HepG2 (cell line): ENCODE measurements around the gene ADGRD1. TPM values are rescaled to one million over a fixed set of nuclear protein-coding genes. Genes with fewer than 3 reads are reported as not detected.

Experiments used
- ATAC-seq: fragments of 200-7000 bp; cut with Tn5 transposase; 3 replicates; pipeline ENCODE4 v1.9.1; 2020; ENCODE audit warnings: mild to moderate bottlenecking, moderate library complexity
- BruUV-seq: library from RNA; stranded (reverse); fragments of 400-500 nt; replicated peaks from 2 replicates; lab custom pipeline; 2021; lab: Mats Ljungman, UMichigan
- CTCF ChIA-PET: fragments of 300-600 bp; formaldehyde crosslinking; extraction: SDS; loops from one replicate; lab custom pipeline; 2021; ENCODE audit warnings: low total read pairs, inconsistent platforms, low intra/inter-chr PET ratio; lab: Yijun Ruan, JAX
- POLR2A ChIA-PET: fragments of 350-600 bp; sonication (Branson Sonifier 250); formaldehyde crosslinking; loops from one replicate; lab custom pipeline; 2020; ENCODE audit warnings: antibody characterized with exemption, inconsistent platforms; lab: Yijun Ruan, JAX
- DNase-seq: peaks from one replicate; pipeline ENCODE4 v3.0.0-alpha.2; 2015; ENCODE audit warnings: low spot score
- FAIRE-seq: peaks from 3 replicates; lab custom pipeline; 2011; peaks lifted over from hg19 to GRCh38; lab: Jason Lieb, UNC
- H2AFZ ChIP-seq: one replicate; pipeline ENCODE4 v1.6.1; 2011; ENCODE audit warnings: low read length, inconsistent platforms
- H3K27ac ChIP-seq: fragments of 300-600 bp; 3 replicates; pipeline ENCODE4 v1.8.0; 2011; ENCODE audit warnings: mixed run types, mild to moderate bottlenecking, mixed read lengths, low read length, inconsistent platforms; ENCODE audit not compliant: insufficient read depth; ENCODE audit errors: extremely low read length
- H3K27me3 ChIP-seq, 2 experiments: fragments of 200-600 bp in 1 of 2; 2 replicates in 1 of 2; 3 replicates in 1 of 2; pipeline versions ENCODE4 v1.6.0 to v1.8.0; 2011; ENCODE audit warnings: low read length in 2 of 2, mild to moderate bottlenecking in 2 of 2, moderate library complexity in 2 of 2, inconsistent platforms in 1 of 2; ENCODE audit not compliant: insufficient read depth in 2 of 2, control insufficient read depth in 1 of 2
- H3K36me3 ChIP-seq, 2 experiments: fragments of 200-600 bp in 1 of 2; replicated peaks in 1 of 2; 2 replicates in 1 of 2; 3 replicates in 1 of 2; pipeline versions ENCODE4 v1.5.1 to v1.8.0; 2011; ENCODE audit warnings: low read length in 2 of 2, inconsistent platforms in 1 of 2; ENCODE audit not compliant: insufficient read depth in 2 of 2, control insufficient read depth in 1 of 2
- H3K4me1 ChIP-seq: 2 replicates; pipeline ENCODE4 v1.5.1; 2012; ENCODE audit warnings: low read length, inconsistent platforms; ENCODE audit not compliant: insufficient read depth
- H3K4me2 ChIP-seq: 2 replicates; pipeline ENCODE4 v1.6.0; 2011; ENCODE audit warnings: low read depth, low read length, inconsistent platforms
- H3K4me3 ChIP-seq, 3 experiments: fragments of 200-600 bp in 1 of 3; sonication (generic), shearing (Covaris generic) in 1 of 3; replicated peaks in 1 of 3; 2 replicates each; pipeline ENCODE4 v1.5.1; 2011 to 2016; ENCODE audit warnings: low read length in 3 of 3, inconsistent platforms in 2 of 3, low read depth in 2 of 3, mild to moderate bottlenecking in 2 of 3, control low read depth in 1 of 3, mixed read lengths in 1 of 3; ENCODE audit not compliant: insufficient read depth in 1 of 3
- H3K79me2 ChIP-seq: one replicate; pipeline ENCODE4 v1.6.1; 2011; ENCODE audit warnings: low read length, inconsistent platforms; ENCODE audit not compliant: insufficient read depth
- H3K9ac ChIP-seq: 2 replicates; pipeline ENCODE4 v1.6.0; 2011; ENCODE audit warnings: mild to moderate bottlenecking, low read depth, low read length, inconsistent platforms; ENCODE audit not compliant: insufficient read depth
- H3K9me3 ChIP-seq: 2 replicates; pipeline ENCODE4 v1.5.1; 2012; ENCODE audit warnings: mild to moderate bottlenecking, low read length
- H4K20me1 ChIP-seq: 2 replicates; pipeline ENCODE4 v1.6.0; 2011; ENCODE audit warnings: inconsistent platforms, mild to moderate bottlenecking, low read length, moderate library complexity; ENCODE audit not compliant: insufficient read depth
- CHD4 ChIP-seq: fragments of 200-600 bp; sonication (generic); IDR thresholded peaks from 2 replicates; pipeline ENCODE4 v1.7.0; 2017; ENCODE audit warnings: mild to moderate bottlenecking, low read length, borderline replicate concordance
- IRF2 ChIP-seq: IDR thresholded peaks from 2 replicates; pipeline ENCODE4 v1.6.1; 2018; ENCODE audit warnings: missing genetic modification reagents, missing compliant biosample characterization
- KDM2A ChIP-seq: sonication (generic); formaldehyde crosslinking; IDR thresholded peaks from 2 replicates; pipeline ENCODE4 v1.4.0; 2020; ENCODE audit warnings: low read depth, missing genetic modification reagents, borderline replicate concordance
- PAWR ChIP-seq: sonication (generic); formaldehyde crosslinking; IDR thresholded peaks from 2 replicates; pipeline ENCODE4 v1.4.0; 2020; ENCODE audit warnings: missing genetic modification reagents, mild to moderate bottlenecking, borderline replicate concordance
- PPARG ChIP-seq: conservative IDR thresholded peaks from 2 replicates; pipeline ENCODE4 v1.6.1; 2016; ENCODE audit warnings: missing biosample characterization, missing genetic modification reagents
- RCOR2 ChIP-seq: IDR thresholded peaks from 2 replicates; pipeline ENCODE4 v1.6.1; 2016; ENCODE audit warnings: missing biosample characterization, missing genetic modification reagents
- ZBTB8A ChIP-seq: sonication (generic); formaldehyde crosslinking; IDR thresholded peaks from 2 replicates; pipeline ENCODE4 v1.4.0; 2020; ENCODE audit warnings: mild to moderate bottlenecking, low read depth, missing genetic modification reagents, borderline replicate concordance
- ZNF124 ChIP-seq: sonication (generic); formaldehyde crosslinking; IDR thresholded peaks from 2 replicates; pipeline ENCODE4 v1.4.0; 2020; ENCODE audit warnings: missing genetic modification reagents
- ZNF138 ChIP-seq: sonication (generic); formaldehyde crosslinking; IDR thresholded peaks from 2 replicates; pipeline ENCODE4 v1.5.0; 2020; ENCODE audit warnings: mild to moderate bottlenecking, low read depth, missing genetic modification reagents
- ZNF549 ChIP-seq: sonication (generic); formaldehyde crosslinking; IDR thresholded peaks from 2 replicates; pipeline ENCODE4 v1.5.0; 2020; ENCODE audit warnings: missing genetic modification reagents
- ZNF550 ChIP-seq: sonication (generic); formaldehyde crosslinking; IDR thresholded peaks from 2 replicates; pipeline ENCODE4 v1.4.0; 2020; ENCODE audit warnings: mild to moderate bottlenecking, missing genetic modification reagents, borderline replicate concordance
- ZNF614 ChIP-seq: IDR thresholded peaks from 2 replicates; pipeline ENCODE4 v1.6.1; 2018; ENCODE audit warnings: missing biosample characterization, missing genetic modification reagents, inconsistent platforms, borderline replicate concordance
- ZNF737 ChIP-seq: sonication (generic); formaldehyde crosslinking; IDR thresholded peaks from 2 replicates; pipeline ENCODE4 v1.5.0; 2020; ENCODE audit warnings: missing genetic modification reagents, mild to moderate bottlenecking, borderline replicate concordance
- WGBS: methylation state at CpG from one replicate; pipeline ENCODE4 v1.1.6; 2017; ENCODE audit warnings: low lambda C conversion rate; 5-methylcytosine and 5-hydroxymethylcytosine counted together
- in situ Hi-C: cut with HindIII; loops from 2 replicates; pipeline ENCODE4 v1.10.0; 2017; ENCODE audit warnings: low pct_unique_long_range_greater_than_20kb; ENCODE audit not compliant: extremely low pct_ligation_motif_present
- intact Hi-C: fragments of 100-400 bp; cut with micrococcal nuclease; formaldehyde crosslinking; loops from one replicate; pipeline ENCODE4 v1.10.0; 2022; ENCODE audit not compliant: unreplicated experiment
- polyA plus RNA-seq, 8 experiments: library from polyadenylated mRNA; depleted of rRNA in 3 of 8; stranded (reverse) in 7 of 8; unstranded in 1 of 8; fragments of >200 nt; fragmentation: Illumina TruSeq in 4 of 8; extraction: Trizol in 4 of 8; gene quantifications; 2 replicates each; pipeline versions ENCODE4 v1.2.1 to v1.2.3, GENCODE V29; 2011 to 2016; ENCODE audit warnings: low read depth in 4 of 8, missing spikeins in 1 of 8, mixed read lengths in 1 of 8; ENCODE audit not compliant: insufficient read depth in 1 of 8
- total RNA-seq, 5 experiments: library from RNA; depleted of rRNA; stranded (reverse); fragments of >200 nt; fragmentation: Illumina TruSeq; extraction: Trizol; gene quantifications; 2 replicates each; pipeline ENCODE4 v1.2.3, GENCODE V29; 2016; ENCODE audit warnings: low read depth in 1 of 5
- TF ChIP-seq, protein P1 (sequence below): sonication (generic); formaldehyde crosslinking; IDR thresholded peaks from 2 replicates; pipeline ENCODE4 v1.9.0; 2022; ENCODE audit warnings: missing genetic modification reagents, mild to moderate bottlenecking, borderline replicate concordance
- TF ChIP-seq, protein P2 (sequence below): IDR thresholded peaks from 2 replicates; pipeline ENCODE4 v1.6.1; 2016; ENCODE audit warnings: mild to moderate bottlenecking
- TF ChIP-seq, protein P3 (sequence below): IDR thresholded peaks from 2 replicates; pipeline ENCODE4 v1.6.1; 2012; ENCODE audit warnings: inconsistent platforms

ADGRD1 gene
- total and polyA plus RNA-seq, 2 of the 13 experiments (the other 11 are each of a cell fraction or from before 2014, with no cell fraction given) = 0.46 to 12.4 TPM

DNA sequence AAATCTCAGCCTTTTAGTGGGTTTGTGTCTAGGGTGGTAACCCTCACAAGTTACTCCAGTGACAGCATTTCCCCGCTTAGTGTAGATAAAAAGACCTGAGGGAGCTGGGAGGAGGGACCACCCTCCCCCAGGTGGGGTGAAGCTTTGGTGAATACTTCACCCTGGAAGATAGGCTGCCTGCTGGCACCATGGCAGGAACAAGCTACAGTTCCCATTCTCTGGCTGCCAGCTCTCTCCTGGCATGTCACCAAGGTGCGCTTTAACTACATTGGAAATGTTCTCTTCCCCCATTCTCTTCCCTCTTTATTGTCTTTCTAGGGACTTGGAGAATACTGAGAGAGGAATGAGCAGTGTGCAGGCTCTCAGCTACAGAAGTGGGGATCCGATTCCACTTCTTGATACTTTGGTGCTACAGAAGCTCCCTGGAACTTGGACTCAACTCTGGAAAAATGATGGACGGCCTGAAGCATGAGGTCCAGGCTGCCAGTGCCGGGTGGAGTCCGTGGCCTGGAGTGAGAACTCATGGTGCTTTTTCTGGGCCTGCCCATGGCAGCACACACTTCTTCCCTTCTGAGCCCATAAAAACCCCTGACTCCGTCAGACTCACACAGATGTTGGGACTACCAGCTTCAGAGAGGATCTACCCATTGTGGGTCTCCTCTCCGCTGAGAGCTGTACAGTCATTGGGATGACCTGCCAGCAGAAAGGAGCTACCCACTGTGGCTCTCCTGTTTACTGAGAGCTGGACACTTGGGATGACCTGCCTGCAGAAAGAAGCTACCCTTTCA, 198.0 kb downstream of the ADGRD1 start:
- DNase-seq (no peak), ATAC-seq (no peak), FAIRE-seq (no peak)
- Histone ChIP-seq H3K27me3 (peaks cover 0 to 1% of the 10 kb centered on the region in 2 experiments; a peak in 2 of 5 replicates), H2AFZ (no peak overlapping the region), H3K4me2 (no peak overlapping the region), H3K4me3 (no peak overlapping the region), H3K79me2 (no peaks in the 10 kb centered on the region), H3K9ac (no peak overlapping the region), H3K4me1 (no peaks in the 10 kb centered on the region), H4K20me1 (no peaks in the 10 kb centered on the region), H3K9me3 (no peaks in the 10 kb centered on the region), H3K27ac (no peak overlapping the region), H3K36me3 (no peaks in the 10 kb centered on the region)
- in situ Hi-C loops = no loop called here
- TF ChIP-seq PAWR = no peak
- no peak for TF ChIP-seq ZNF549
- TF ChIP-seq ZNF550 (CRISPR knock-in tag) = no peak
- TF ChIP-seq ZNF737 = no peak
- TF ChIP-seq ZNF614 = no peak
- TF ChIP-seq, protein P1, sequence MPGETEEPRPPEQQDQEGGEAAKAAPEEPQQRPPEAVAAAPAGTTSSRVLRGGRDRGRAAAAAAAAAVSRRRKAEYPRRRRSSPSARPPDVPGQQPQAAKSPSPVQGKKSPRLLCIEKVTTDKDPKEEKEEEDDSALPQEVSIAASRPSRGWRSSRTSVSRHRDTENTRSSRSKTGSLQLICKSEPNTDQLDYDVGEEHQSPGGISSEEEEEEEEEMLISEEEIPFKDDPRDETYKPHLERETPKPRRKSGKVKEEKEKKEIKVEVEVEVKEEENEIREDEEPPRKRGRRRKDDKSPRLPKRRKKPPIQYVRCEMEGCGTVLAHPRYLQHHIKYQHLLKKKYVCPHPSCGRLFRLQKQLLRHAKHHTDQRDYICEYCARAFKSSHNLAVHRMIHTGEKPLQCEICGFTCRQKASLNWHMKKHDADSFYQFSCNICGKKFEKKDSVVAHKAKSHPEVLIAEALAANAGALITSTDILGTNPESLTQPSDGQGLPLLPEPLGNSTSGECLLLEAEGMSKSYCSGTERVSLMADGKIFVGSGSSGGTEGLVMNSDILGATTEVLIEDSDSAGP = no peak
- TF ChIP-seq PPARG (CRISPR knock-in tag) = no peak
- TF ChIP-seq ZBTB8A (CRISPR knock-in tag) = no peak
- TF ChIP-seq, protein P2, sequence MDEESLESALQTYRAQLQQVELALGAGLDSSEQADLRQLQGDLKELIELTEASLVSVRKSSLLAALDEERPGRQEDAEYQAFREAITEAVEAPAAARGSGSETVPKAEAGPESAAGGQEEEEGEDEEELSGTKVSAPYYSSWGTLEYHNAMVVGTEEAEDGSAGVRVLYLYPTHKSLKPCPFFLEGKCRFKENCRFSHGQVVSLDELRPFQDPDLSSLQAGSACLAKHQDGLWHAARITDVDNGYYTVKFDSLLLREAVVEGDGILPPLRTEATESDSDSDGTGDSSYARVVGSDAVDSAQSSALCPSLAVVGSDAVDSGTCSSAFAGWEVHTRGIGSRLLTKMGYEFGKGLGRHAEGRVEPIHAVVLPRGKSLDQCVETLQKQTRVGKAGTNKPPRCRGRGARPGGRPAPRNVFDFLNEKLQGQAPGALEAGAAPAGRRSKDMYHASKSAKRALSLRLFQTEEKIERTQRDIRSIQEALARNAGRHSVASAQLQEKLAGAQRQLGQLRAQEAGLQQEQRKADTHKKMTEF (CRISPR knock-in tag) = no peak
- TF ChIP-seq RCOR2 (CRISPR knock-in tag) = no peak
- no peak for TF ChIP-seq ZNF124 (CRISPR knock-in tag)
- TF ChIP-seq, protein P3, sequence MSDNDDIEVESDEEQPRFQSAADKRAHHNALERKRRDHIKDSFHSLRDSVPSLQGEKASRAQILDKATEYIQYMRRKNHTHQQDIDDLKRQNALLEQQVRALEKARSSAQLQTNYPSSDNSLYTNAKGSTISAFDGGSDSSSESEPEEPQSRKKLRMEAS = no peak
- TF ChIP-seq CHD4 = no peak
- TF ChIP-seq KDM2A (CRISPR knock-in tag) = no peak
- no peak for TF ChIP-seq ZNF138 (CRISPR knock-in tag)
- TF ChIP-seq IRF2 (CRISPR knock-in tag) = no peak
- POLR2A ChIA-PET = no interaction called here
- intact Hi-C loops = no loop called here
- no TSS peak for BruUV-seq
- CTCF ChIA-PET = no interaction called here
- WGBS = 32% methylated on average over 5 of the region's 8 CpGs
